CD14-positive monocyte (primary cell): Measurements from ENCODE around the gene GPR137C. TPM values are rescaled to one million over a fixed set of nuclear protein-coding genes. Genes with fewer than 3 reads are reported as not detected.

ENCODE experiments used
- DNase-seq, 3 donors: peaks; one replicate each; pipeline ENCODE4 v3.0.0-alpha.2; 2011 to 2022
- H2AFZ ChIP-seq: 2 replicates; pipeline ENCODE4 v1.6.0; 2012; ENCODE audit warnings: mild to moderate bottlenecking, low read depth, low read length, inconsistent platforms; ENCODE audit not compliant: insufficient read depth, poor library complexity, severe bottlenecking
- H3K27ac ChIP-seq, 2 donors: 1 replicate in 1 of 2; 2 replicates in 1 of 2; pipeline ENCODE4 v1.5.1; 2012 to 2013; ENCODE audit warnings: low read length in 2 of 2, control low read depth in 1 of 2, inconsistent platforms in 1 of 2, low read depth in 1 of 2, mild to moderate bottlenecking in 1 of 2
- H3K27me3 ChIP-seq, 2 donors: one replicate each; pipeline versions ENCODE4 v1.6.0 to v1.6.1; 2011 to 2013; ENCODE audit warnings: low read length in 2 of 2; ENCODE audit not compliant: control insufficient read depth in 2 of 2, insufficient read depth in 2 of 2
- H3K36me3 ChIP-seq, 2 donors: replicated peaks in 1 of 2; 1 replicate in 1 of 2; 2 replicates in 1 of 2; pipeline versions ENCODE4 v1.5.1 to v1.6.1; 2012 to 2013; ENCODE audit warnings: low read length in 2 of 2, control low read depth in 1 of 2, inconsistent platforms in 1 of 2, mild to moderate bottlenecking in 1 of 2; ENCODE audit not compliant: insufficient read depth in 2 of 2, control insufficient read depth in 1 of 2
- H3K4me1 ChIP-seq, 2 donors: 1 replicate in 1 of 2; 2 replicates in 1 of 2; pipeline versions ENCODE4 v1.5.1 to v1.6.1; 2012 to 2013; ENCODE audit warnings: low read length in 2 of 2, control low read depth in 1 of 2, inconsistent platforms in 1 of 2, mild to moderate bottlenecking in 1 of 2, moderate library complexity in 1 of 2; ENCODE audit not compliant: insufficient read depth in 2 of 2, control insufficient read depth in 1 of 2
- H3K4me2 ChIP-seq: replicated peaks from 2 replicates; pipeline ENCODE3; 2012; ENCODE audit warnings: low read length, moderate library complexity, mild to moderate bottlenecking; ENCODE audit not compliant: poor library complexity, severe bottlenecking; ENCODE audit errors: extremely low read depth
- H3K4me3 ChIP-seq, 3 experiments: fragments of 200-600 bp in 1 of 3; sonication (generic) in 1 of 3; replicated peaks in 1 of 3; 1 replicate in 2 of 3; 2 replicates in 1 of 3; pipeline ENCODE4 v1.5.1; 2011 to 2013; ENCODE audit warnings: low read length in 3 of 3, mild to moderate bottlenecking in 3 of 3, control low read depth in 2 of 3, low read depth in 2 of 3, inconsistent platforms in 1 of 3, moderate library complexity in 1 of 3
- H3K79me2 ChIP-seq: 2 replicates; pipeline ENCODE4 v1.6.0; 2012; ENCODE audit warnings: mild to moderate bottlenecking, control low read depth, inconsistent platforms, low read length, moderate library complexity; ENCODE audit not compliant: insufficient read depth
- H3K9ac ChIP-seq: 2 replicates; pipeline ENCODE4 v1.6.0; 2017; ENCODE audit warnings: low read length, mild to moderate bottlenecking; ENCODE audit not compliant: insufficient read depth, poor library complexity, severe bottlenecking
- H3K9me3 ChIP-seq, 2 donors: replicated peaks in 1 of 2; 1 replicate in 1 of 2; 2 replicates in 1 of 2; pipeline versions ENCODE4 v1.5.1 to v1.6.1; 2012 to 2013; ENCODE audit warnings: low read length in 2 of 2, control low read depth in 1 of 2; ENCODE audit not compliant: control insufficient read depth in 1 of 2, insufficient read depth in 1 of 2
- H4K20me1 ChIP-seq: 2 replicates; pipeline ENCODE4 v1.6.0; 2012; ENCODE audit warnings: mild to moderate bottlenecking, low read length, control low read depth, moderate library complexity; ENCODE audit not compliant: insufficient read depth
- H3K27ac Mint-ChIP-seq, 7 donors: one replicate each; pipeline ENCODE4 v1.8.0; 2020; ENCODE audit warnings: mild to moderate bottlenecking in 7 of 7, mixed read lengths in 7 of 7, moderate library complexity in 6 of 7, inconsistent platforms in 2 of 7
- H3K27me3 Mint-ChIP-seq, 3 donors: one replicate each; pipeline ENCODE4 v1.8.0; 2021 to 2022; ENCODE audit warnings: low read depth in 3 of 3, mild to moderate bottlenecking in 3 of 3, mixed read lengths in 3 of 3, moderate library complexity in 3 of 3, inconsistent platforms in 1 of 3
- H3K36me3 Mint-ChIP-seq, 2 donors: one replicate each; pipeline ENCODE4 v1.8.0; 2020; ENCODE audit warnings: mixed read lengths in 2 of 2, inconsistent platforms in 1 of 2, mild to moderate bottlenecking in 1 of 2
- H3K4me1 Mint-ChIP-seq: one replicate; pipeline ENCODE4 v1.8.0; 2020; ENCODE audit warnings: mild to moderate bottlenecking, mixed read lengths
- H3K4me3 Mint-ChIP-seq, 2 donors: one replicate each; pipeline ENCODE4 v1.8.0; 2020; ENCODE audit warnings: mild to moderate bottlenecking in 2 of 2, mixed read lengths in 2 of 2, moderate library complexity in 1 of 2
- H3K9me3 Mint-ChIP-seq, 7 donors: one replicate each; pipeline ENCODE4 v1.8.0; 2020 to 2022; ENCODE audit warnings: mixed read lengths in 7 of 7, mild to moderate bottlenecking in 6 of 7, moderate library complexity in 6 of 7, inconsistent platforms in 2 of 7
- CTCF ChIP-seq: fragments of 200-600 bp; IDR thresholded peaks from one replicate; pipeline ENCODE4 v1.8.0; 2022; ENCODE audit warnings: antibody characterized with exemption, mild to moderate bottlenecking
- WGBS: methylation state at CpG from one replicate; pipeline ENCODE4 v1.1.5; 2013; ENCODE audit warnings: missing lambda C conversion rate; ENCODE audit not compliant: insufficient coverage; 5-methylcytosine and 5-hydroxymethylcytosine counted together
- intact Hi-C, 2 donors: fragments of 100-400 bp; cut with micrococcal nuclease; formaldehyde crosslinking; loops; one replicate each; pipeline versions ENCODE4 v1.15.0 to v1.15.1; 2023
- polyA plus RNA-seq, 3 donors: library from polyadenylated mRNA; depleted of rRNA in 1 of 3; unstranded in 2 of 3; stranded (reverse) in 1 of 3; fragments of 300-500 nt in 2 of 3; fragments of >200 nt in 1 of 3; fragmentation: Illumina TruSeq in 2 of 3; gene quantifications; 1 replicate in 2 of 3; 2 replicates in 1 of 3; pipeline ENCODE4 v1.2.3, GENCODE V29; 2012 to 2021

Gene GPR137C
- polyA plus RNA-seq, 3 donors = 0.04 TPM; not detected in 2

- H3K27me3 Mint-ChIP-seq = peaks cover 0 to 2% (median 0%) of the 10 kb centered on the region in 3 donors
- Histone ChIP-seq H4K20me1 (no peaks in the 10 kb centered on the region), H3K4me3 (no peak overlapping the region), H3K9ac (no peak overlapping the region), H3K4me2 (no peak overlapping the region), H3K79me2 (no peaks in the 10 kb centered on the region), H2AFZ (no peak overlapping the region), H3K36me3 (no peaks in the 10 kb centered on the region), H3K9me3 (no peaks in the 10 kb centered on the region), H3K27me3 (no peaks in the 10 kb centered on the region), H3K4me1 (no peaks in the 10 kb centered on the region), H3K27ac (no peak overlapping the region)
- peaks cover 5 to 23% (median 13%) of the 10 kb centered on the region in 7 donors for H3K9me3 Mint-ChIP-seq
- no peaks in the 10 kb centered on the region for H3K4me1 Mint-ChIP-seq
- H3K36me3 Mint-ChIP-seq = no peaks in the 10 kb centered on the region
- no peak for DNase-seq
- 98% methylated on average over 8 of the region's 10 CpGs for WGBS
- no peak overlapping the region for H3K4me3 Mint-ChIP-seq
- no peak overlapping the region for H3K27ac Mint-ChIP-seq
- TF ChIP-seq CTCF = no peak
- intact Hi-C loops = no loop called here
These were observed 43.7 kb downstream of the GPR137C start for GRCh38 chr14:52596320-52596719.

- Histone ChIP-seq H3K79me2 (no peaks in the 10 kb centered on the region), H3K36me3 (no peaks in the 10 kb centered on the region), H2AFZ (no peak overlapping the region), H3K4me3 (no peak overlapping the region), H3K27me3 (no peaks in the 10 kb centered on the region), H3K9ac (no peak overlapping the region), H3K4me2 (no peak overlapping the region), H3K4me1 (no peaks in the 10 kb centered on the region), H3K9me3 (no peaks in the 10 kb centered on the region), H3K27ac (no peak overlapping the region), H4K20me1 (no peaks in the 10 kb centered on the region)
- H3K36me3 Mint-ChIP-seq = no peaks in the 10 kb centered on the region
- H3K4me1 Mint-ChIP-seq = no peaks in the 10 kb centered on the region
- peaks cover 0 to 2% (median 0%) of the 10 kb centered on the region in 3 donors for H3K27me3 Mint-ChIP-seq
- intact Hi-C loops = no loop called here
- no peak for TF ChIP-seq CTCF
- DNase-seq = no peak
- 100% methylated on average over 2 of the region's 5 CpGs for WGBS
- H3K27ac Mint-ChIP-seq = no peak overlapping the region
- H3K4me3 Mint-ChIP-seq = no peak overlapping the region
- H3K9me3 Mint-ChIP-seq = peaks cover 5 to 23% (median 13%) of the 10 kb centered on the region in 7 donors
These were observed 44.2 kb downstream of the GPR137C start for GRCh38 chr14:52596861-52597260.
